GM21447 (cell line): Measurements from ENCODE around the gene ENTHD1.
"Not testable (repeated sequence)": the region's sequence is repeated elsewhere in the genome, so short reads cannot be mapped to it uniquely, and the experiment has no call there.

ENCODE experiments used
- ATAC-seq: cut with Tn5 transposase; IDR thresholded peaks from one replicate; pipeline ENCODE4 v1.9.1; 2021; ENCODE audit not compliant: unreplicated experiment

Gene ENTHD1

DNA sequence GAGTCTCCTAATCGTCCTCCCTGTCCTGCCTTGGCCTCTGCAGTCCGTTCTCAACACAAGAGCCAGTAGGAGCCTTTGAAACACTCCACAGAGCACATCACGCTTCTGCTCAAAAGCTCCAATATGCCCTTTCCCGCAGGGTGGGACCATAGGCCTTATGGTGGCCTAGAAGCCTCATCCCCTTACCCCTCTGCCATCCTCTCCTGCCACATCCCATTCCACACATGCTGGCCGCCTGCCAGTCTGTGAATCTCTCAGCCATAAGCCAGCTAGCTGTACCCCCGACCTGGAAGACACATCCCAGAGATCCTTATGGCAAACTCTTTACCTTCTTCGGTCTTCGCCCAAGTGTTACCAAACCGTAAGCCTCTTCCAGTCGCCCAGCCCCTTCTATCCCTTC lies 157.8 kb downstream of the ENTHD1 start:
- no peak for ATAC-seq

DNA sequence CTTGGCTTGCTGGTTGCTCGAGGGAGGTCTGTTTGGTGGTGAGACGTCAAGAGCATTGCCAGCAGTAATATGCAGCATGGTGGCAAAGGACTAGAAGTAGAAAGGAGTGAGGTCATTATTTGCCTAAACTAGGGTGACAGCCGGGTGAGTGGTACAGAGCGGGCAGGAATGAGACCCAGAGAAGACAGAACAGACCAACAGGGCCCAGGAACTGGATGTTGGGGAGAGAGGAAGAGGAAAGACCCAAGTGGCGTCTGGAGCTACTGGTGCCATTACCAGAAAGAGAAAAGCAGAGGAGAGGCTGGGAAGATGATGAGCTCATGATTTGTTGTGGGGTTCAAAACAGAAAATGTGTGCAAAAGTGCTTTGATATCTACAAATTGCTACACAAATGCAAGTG lies 158.7 kb downstream of the ENTHD1 start:
- no peak for ATAC-seq

DNA sequence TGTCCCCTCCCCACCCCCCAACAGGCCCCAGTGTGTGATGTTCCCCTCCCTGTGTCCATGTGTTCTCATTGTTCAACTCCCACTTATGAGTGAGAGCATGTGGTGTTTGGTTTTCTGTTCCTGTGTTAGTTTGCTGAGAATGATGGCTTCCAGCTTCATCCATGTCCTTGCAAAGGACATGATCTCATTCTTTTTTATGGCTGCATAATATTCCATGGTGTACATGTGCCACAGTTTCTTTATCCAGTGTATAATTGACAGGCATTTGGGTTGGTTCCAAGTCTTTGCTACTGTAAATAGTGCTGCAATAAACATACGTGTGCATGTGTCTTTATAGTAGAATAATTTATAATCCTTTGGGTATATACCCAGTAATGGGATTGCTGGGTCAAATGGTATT lies 159.5 kb downstream of the ENTHD1 start:
- not testable (repeated sequence) for ATAC-seq

DNA sequence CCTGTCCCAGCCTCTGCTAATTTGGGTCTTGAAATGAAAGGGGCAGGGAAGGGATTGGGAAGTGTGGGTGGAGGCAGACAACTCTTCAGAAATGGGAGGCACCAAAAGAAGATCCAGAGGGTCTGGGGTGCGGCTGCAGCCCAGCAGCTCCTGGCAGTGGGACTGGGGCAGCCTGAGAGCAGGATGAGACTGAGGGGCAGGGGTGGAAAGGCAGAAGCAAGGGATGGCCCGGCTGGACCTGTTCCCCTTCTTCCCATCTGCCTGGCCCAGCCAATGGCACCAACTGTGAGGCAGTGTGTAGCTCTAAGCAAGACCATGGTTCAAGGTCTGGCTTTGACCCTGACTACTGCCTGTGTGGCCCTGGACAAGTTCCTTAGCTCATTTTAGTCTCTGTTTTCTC lies 160.4 kb downstream of the ENTHD1 start:
- no peak for ATAC-seq

DNA sequence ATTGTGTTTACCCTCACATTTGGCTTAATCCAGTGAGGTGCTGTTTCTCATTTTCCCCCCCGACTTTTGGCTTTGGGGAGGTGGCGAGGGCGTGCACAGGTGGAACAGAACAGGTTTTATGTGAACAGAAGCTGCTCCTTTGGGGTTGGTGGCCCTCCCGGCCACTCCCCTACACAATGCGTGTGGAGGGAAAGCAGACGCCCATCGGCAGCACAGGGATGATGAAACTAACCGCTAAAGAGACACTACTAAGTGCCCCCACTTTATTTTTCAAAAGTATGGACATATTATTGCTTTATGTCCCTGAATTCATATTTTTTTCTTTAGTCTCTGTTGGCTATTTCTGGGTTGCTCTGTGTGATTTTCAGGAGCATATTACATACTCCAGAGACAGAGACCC lies 160.9 kb downstream of the ENTHD1 start:
- ATAC-seq, result no peak

DNA sequence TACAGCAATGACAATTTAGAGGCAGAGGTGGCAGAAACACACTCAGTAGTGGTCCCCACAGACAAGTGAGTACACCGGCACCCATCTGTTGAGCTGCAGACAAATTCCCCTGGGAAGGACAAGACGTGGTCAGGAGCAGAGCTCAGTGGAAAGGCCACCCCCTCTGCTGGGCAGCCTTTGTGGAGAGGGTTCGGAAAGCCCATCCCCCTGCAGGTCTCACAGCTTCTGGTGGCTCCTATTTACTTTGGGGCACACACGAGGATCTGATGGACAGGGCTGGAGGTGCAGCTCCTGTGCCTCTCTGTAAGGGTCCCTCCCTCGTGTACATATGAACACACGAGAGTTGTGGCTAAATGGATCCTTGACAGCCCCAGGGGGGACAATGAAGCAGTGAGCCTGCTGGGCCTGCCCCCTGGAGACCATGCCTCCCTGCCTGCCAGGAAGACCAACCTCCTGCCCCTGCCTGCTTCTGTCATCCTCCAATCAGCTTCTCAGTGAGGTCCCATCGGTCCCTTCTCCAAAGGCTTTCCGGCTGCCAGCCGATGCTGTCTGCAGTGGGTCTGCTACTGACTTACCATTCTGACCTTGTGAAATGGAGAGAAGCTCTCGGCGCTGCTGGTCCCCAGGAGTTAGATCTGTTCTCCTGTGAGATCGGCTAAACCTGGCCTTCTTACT lies 161.5 kb downstream of the ENTHD1 start:
- ATAC-seq, result no peak

DNA sequence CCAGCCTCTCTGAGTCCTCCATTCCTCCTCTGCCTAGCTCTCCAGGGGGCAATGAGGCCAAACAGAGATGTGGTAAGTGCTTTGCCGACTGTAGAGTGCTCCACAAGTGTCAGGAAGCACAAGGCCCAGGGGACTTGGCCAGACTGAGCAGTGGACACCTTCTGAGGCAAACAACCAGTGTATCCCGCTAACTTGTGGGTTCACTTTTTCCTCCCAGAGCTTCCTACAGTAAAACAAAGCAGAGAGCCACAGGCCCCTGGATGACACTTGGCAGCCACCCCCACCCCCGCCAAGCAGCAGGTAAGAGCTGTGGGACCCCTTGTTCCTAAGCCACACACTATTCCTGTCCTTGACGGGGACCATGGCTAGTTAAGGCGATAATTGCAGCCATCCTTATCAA lies 162.1 kb downstream of the ENTHD1 start:
- no peak for ATAC-seq

DNA sequence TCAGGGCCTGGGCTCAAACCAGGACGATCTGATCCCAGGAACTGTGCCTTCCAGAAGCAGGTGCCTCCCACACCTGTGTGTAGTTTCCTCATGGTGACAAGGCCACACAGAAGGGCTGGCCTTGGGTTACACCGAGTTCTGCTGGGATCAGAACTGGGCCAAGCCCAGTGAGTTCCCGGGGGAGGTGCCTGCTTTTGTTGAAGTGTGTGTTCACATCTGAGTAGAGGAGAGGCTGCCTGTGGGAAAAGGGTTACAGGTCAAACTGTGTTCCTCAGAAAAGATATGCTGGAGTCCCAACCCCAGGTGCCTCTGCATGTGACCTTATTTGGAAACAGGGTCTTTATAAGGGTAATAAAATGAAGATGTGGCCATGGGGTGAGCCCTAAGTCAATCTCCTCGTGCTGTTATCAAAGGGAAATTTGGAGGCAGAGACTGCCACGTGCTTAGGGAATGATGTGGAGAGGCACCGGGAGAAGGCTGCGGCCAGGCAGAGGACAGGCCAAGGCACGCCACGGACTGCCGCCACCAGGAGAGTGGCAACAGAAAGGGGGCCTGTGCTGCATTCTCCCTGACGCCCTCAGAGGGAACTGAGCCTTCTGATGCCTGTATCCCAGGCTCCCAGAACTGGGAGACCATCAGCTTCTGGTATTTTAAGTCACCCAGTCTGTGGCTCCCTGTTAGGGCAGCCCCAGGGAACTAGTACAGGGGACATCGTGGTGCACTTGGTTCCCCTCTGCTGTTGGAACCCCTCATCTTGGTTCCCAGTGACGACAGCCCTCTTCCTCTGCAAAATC lies 164.2 kb downstream of the ENTHD1 start:
- no peak for ATAC-seq

DNA sequence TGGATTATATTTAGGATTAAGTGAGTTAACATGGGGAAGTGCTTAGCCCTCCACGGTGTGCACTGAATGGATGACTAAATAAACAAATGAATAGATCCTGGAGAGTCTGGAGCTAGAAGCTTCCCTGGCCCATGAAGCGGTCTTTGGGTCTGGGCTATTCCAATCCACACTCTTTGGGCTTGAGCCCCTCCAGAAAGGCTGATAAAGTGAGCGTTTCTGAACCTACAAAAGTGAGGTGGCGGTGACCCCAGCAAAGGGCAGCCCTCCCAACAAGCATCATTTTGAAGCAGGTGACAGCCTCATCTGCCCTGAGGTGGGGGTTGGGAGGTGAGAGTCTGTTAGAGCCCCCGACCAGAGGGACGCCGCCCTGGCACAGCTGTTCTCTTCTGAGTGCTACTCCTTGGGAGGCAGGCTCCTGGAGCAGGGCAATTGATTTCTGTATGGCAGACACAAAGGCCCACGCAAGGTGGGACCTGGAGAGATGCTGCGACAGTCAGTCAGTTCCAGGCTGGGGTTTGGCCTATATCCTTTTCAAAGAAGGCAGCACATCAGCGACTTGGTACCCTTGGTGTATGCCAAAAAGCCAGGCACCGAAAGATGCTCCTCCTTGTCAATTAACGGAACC lies 165.2 kb downstream of the ENTHD1 start:
- ATAC-seq, result no peak

DNA sequence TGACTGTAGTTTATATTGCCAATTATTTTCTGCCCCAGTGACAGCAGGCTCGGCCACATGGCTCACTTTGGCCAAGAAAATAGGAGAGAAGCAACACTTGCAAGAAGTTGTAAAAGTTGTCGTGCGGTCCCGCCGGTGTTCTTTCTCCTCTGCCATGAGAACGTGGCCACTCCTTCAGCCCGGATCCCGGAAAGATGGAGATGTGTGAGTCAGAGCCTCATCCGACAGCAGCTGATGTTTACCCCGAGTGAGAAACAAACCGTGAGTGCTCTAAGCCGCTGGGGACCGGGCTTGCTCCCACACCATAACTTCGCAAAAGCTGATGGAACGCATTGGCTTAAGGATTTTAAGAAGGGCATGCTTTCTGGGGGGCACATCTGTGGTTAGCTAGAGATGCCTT lies 166.0 kb downstream of the ENTHD1 start:
- no peak for ATAC-seq

DNA sequence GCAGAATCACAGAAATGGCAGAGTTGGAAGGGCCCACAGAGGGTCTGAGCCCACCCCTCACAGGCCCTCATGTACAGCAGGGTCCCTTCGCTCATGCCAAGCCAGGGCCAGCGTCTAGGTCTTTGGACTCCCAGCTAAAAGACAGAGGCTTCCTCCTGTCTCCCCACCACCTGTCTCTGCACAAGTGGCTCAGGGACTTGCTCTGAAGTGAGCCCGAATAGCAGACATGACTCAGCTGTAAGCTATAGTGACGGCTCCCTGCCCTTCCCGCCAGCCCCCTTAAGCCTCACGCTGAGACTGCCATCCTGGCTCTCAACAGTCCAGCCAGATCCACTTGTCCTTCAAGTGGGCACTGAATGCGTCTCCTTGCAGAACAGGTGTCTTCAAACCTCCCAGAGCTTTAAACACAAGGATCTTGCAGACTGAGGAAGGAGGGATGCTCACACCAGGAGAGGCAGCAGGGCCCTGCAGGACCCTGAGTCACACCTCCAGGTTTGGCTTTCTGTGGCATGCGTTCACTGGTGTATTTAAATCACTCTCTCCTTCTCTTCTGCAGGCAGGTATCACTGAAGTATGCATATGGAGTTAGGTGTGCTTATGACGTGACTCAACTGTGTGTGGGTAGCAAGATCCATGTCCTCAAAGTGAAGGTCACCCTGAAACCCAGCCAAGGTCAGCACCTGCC lies 168.1 kb downstream of the ENTHD1 start:
- no peak for ATAC-seq

DNA sequence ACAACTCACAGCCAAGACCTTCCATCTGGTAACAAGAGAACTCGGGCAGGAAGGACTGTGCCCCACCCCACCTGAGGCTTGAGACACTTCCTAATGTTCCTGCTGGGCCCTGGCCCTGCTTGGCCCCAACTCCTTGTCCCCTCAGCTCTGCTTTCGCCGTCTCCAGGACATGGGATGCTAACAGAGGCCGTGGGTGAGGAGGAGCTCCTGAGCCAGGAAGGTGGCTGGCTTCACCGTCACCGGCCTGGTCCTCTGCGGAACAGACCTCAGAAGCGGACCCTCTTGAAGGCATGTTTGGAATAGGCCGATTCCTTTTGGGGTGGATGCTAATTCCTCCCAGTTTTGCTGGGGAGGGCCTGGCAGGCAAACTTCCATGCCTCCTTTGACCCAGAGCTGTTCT lies 168.7 kb downstream of the ENTHD1 start:
- no peak for ATAC-seq

DNA sequence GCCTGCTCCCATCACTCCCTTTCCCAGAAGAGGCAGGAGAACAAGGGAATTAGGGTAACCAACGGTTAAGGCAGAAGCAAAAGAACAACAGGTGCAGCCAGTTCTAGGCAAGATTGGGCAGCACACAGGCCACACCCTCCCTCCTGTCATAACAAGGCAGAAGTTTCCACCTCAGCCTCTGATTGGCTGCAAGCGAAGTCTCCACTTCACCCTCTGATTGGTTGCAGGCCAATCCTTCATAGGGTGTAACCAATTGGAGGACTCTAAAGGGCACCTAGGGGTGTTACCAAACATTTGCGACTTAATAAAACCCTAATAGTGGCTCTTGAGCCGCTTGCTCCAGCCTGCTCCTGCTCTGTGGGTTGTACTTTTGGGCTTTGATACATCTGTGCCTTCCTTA lies 169.2 kb downstream of the ENTHD1 start:
- no peak for ATAC-seq

DNA sequence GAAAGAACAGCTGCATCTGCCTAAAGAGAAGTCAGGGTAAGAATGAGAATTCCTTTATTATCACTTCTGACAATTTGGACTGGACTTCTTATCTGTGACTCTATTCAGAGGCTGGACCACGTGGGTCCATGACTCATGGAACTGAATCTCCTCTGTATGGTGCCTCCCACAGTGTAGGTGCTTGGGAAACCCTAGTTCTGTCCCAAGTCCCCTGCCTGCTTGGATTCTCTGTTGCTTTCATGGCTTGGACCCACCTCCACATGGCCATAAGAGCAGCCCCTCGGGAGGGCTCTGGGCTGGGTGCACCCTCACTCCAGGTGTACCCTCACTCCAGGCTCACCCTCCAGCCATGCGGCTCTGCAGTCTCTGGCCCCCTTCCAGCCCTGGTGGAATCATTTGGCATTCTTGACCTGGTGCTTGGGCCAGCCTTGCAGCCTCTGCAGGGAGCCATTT lies 169.6 kb downstream of the ENTHD1 start:
- ATAC-seq, result no peak

DNA sequence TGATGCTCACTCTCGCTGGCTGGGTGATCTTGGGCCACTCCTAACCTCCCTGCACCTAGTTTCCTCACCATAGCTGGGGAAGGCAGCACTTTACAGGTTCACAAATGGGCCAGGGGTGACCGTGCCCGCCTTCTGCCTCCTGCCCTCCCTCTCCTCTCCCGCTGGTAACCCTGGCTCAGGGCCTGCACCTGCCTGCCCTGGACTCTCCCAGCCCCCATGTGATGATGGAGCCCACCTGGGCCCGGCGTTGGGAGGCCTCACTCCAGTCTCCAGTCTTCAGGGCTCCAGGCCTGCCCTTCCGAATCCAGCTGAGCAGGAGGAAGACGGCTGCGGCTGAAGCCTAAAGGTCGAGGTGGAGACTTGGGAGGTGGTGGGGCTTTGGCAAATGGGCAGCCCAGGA lies 170.1 kb downstream of the ENTHD1 start:
- ATAC-seq, result no peak

DNA sequence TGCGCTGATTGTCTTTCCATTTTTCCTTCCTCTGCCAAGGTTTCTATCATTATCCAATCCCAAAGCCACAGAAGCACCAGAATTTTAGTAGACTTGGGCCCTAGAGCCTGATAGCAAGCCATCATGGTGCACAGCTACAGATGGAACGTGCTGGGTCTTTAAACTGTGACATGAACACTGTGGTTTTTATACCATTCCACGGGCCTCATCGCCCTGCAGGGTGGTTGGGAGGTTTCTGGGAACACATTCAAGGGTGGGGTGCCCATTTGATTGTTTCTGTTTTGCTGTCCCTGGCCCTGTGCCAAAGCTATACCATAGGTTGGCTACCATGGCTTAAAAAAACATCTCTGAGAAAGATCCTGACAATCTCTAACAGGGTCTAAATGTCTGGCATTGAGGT lies 171.1 kb downstream of the ENTHD1 start:
- no peak for ATAC-seq

DNA sequence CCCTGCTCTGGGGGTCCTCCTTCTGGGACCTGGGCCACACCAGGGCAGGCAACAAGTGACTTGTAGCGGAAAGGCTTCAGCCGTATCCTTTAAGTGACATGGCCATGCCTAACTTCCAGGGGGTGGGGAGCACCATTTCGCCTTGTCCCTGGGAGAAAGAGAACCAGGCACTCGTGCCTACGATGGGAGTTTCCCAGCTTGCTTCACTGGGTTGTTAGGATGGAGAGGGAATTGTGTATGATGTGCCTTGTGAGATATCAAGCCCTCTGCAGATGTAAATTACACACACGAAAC lies 171.6 kb downstream of the ENTHD1 start:
- no peak for ATAC-seq

DNA sequence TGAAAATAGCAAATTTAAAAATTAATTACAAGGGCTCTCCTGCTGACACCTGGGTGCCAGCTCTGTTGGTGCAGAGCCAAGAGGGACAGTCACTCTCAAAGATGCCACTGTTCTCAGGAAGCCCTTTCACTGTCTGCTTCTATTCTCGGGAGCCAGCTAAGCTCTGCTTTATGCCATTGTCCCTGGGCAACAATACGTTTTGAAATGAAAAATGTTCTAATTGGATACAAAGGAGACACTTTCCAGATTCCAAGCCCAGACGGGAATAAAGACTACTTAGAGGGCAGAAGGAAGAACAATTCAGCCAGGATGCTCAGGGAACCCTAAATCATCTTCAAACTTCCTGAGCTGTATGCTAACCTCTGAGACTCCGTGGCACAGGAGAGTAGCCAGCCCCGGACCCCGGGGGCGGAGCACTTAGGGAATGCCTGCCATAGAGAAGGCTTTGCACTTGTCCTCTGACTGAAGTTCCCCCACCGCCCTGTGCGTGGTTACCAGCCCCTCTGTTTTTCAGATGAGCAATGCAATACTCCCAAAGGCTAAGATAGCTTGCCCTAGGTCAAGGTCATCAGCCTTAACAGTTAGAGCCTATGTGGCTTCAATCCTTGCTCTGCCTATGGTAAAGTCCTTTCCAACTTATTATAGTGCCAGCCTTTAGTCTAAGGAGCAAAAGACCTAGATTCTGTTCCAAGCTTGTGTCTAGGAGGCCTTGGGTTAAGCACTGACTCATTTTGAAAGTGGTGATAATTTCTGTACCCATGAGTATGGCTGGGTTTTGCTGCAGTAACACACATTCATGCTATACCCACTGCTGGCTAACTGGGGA lies 172.1 kb downstream of the ENTHD1 start:
- ATAC-seq, result no peak

DNA sequence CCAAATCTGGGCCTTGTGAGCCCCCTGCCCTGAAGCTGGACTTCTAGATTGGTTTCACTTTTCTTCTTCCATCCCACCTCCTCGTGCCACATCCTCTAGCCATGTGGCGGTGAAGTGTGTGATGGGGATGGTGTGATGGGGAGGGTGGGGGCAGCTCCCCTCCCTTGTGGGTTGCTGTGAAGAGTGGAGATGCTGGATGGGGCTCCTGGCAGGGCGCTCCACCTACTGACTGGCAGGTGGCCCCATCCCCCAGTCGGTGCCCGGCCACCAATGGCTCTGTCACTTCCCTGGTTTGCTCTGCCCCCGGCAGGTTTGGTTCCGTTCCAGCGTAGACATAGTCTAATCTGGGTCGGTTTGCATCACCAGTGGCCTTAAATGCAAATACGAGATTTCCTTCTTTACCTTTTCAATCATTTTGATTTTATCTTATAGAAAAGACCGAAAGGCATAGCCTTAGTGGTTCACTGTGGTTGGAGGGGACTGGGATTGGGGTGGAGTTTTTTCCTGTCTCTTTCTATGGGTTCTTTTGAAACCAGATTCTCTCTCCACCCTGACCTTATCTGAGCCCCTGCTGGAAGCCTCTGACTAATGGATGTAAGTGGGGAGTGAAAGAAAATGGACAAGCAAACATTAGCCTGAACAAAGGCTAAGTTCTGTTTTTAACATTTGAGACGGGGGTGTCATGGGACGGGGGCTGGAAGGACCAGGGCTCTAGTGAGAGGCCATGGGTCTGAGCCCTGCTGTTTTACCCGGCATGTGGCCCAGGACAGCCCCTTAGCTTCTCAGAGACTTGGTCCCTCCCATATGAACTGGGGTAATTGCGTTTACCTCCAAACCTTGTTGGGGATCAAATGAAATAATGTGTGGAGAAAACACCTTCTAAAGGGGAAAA lies 173.8 kb downstream of the ENTHD1 start:
- no peak for ATAC-seq

DNA sequence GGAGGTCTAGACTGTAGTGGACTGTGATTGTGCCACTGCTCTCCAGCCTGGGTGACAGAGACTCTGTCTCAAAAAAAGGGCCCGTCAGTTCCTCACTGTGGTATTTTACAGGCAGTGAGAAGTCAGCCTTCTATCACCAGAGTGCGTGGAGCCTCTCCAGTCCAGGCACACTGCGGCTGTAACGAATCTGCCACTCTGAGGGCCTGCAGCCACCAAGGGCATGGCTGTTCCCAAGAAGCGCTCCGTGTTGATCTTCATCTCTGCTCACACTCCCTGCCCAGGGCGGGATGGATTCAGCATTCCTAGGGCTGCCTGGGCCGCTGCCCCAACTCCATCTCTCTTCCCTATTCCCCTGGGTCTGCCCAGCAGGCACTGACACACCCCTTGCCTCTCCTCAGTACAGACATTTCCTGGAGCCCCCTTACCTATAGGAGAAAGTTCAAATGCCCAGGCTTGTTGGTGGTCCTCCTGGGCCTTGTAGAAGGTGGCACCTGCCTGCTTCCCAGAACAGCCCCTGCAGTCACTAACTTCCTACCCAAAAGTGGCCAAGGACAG lies 174.6 kb downstream of the ENTHD1 start:
- no peak for ATAC-seq
